GDM1 (cell line): Measurements from ENCODE around the gene IL15RA.
"Not testable (repeated sequence)": the region's sequence is repeated elsewhere in the genome, so short reads cannot be mapped to it uniquely, and the experiment has no call there.

ENCODE experiments used
- DNase-seq: peaks from one replicate; lab custom pipeline; 2025; lab: John Stamatoyannopoulos, UW

Gene IL15RA

GRCh38 chr10:5970066-5970465 is 7.3 kb downstream of the IL15RA start:
- no peak for DNase-seq

GRCh38 chr10:5968681-5969453 is 8.5 kb downstream of the IL15RA start:
- DNase-seq: no peak

GRCh38 chr10:5968037-5968680 is 9.2 kb downstream of the IL15RA start:
- DNase-seq: no peak

- DNase-seq: no peak
Measured at GRCh38 chr10:5965266-5965665, 12.1 kb downstream of the IL15RA start.

GRCh38 chr10:5964736-5965135 is 12.6 kb downstream of the IL15RA start:
- no peak for DNase-seq

- DNase-seq: no peak
Measured at GRCh38 chr10:5963591-5963990, 13.8 kb downstream of the IL15RA start.

- DNase-seq: no peak
Measured at GRCh38 chr10:5963071-5963470, 14.3 kb downstream of the IL15RA start.

GRCh38 chr10:5962358-5962940 is 14.9 kb downstream of the IL15RA start:
- not testable (repeated sequence) for DNase-seq

- DNase-seq: no peak
Measured at GRCh38 chr10:5961405-5962100, 15.8 kb downstream of the IL15RA start.

- not testable (repeated sequence) for DNase-seq
Measured at GRCh38 chr10:5960973-5961275, 16.4 kb downstream of the IL15RA start.

- no peak for DNase-seq
Measured at GRCh38 chr10:5960070-5960972, 17.0 kb downstream of the IL15RA start.

GRCh38 chr10:5959581-5960069 is 17.7 kb downstream of the IL15RA start:
- DNase-seq: no peak

- no peak for DNase-seq
Measured at GRCh38 chr10:5959142-5959541, 18.2 kb downstream of the IL15RA start.

GRCh38 chr10:5958675-5959074 is 18.7 kb downstream of the IL15RA start:
- DNase-seq: no peak

GRCh38 chr10:5958077-5958476 is 19.3 kb downstream of the IL15RA start:
- no peak for DNase-seq

GRCh38 chr10:5956146-5956936 is 21.0 kb downstream of the IL15RA start:
- no peak for DNase-seq

GRCh38 chr10:5953676-5954075 is 23.7 kb downstream of the IL15RA start:
- DNase-seq: no peak

GRCh38 chr10:5952731-5953385 is 24.5 kb downstream of the IL15RA start:
- no peak for DNase-seq

GRCh38 chr10:5951721-5952407 is 25.5 kb downstream of the IL15RA start:
- no peak for DNase-seq
